Neuronal stem cell (in vitro differentiated cells): ENCODE measurements around the gene MAP3K7.

Experiments
- DNase-seq: peaks from one replicate; pipeline ENCODE4 v3.0.0-alpha.2; 2013; ENCODE audit warnings: low spot score
- H2AFZ ChIP-seq: one replicate; pipeline ENCODE4 v1.6.1; 2013; ENCODE audit warnings: mild to moderate bottlenecking, low read length, inconsistent platforms
- H2AK5ac ChIP-seq: 2 replicates; pipeline ENCODE4 v1.6.1; 2013; ENCODE audit warnings: low read depth, mild to moderate bottlenecking, inconsistent platforms, low read length, moderate library complexity, mixed read lengths
- H2BK120ac ChIP-seq: 2 replicates; pipeline ENCODE4 v1.6.1; 2013; ENCODE audit warnings: low read depth, mild to moderate bottlenecking, inconsistent platforms, low read length, moderate library complexity, mixed read lengths
- H2BK12ac ChIP-seq: one replicate; pipeline ENCODE4 v1.6.1; 2013; ENCODE audit warnings: low read length, inconsistent platforms
- H2BK15ac ChIP-seq: 2 replicates; pipeline ENCODE4 v1.6.1; 2013; ENCODE audit warnings: mild to moderate bottlenecking, low read length, inconsistent platforms, mixed read lengths
- H2BK5ac ChIP-seq: one replicate; pipeline ENCODE4 v1.6.1; 2013; ENCODE audit warnings: inconsistent platforms, mild to moderate bottlenecking, low read length, moderate library complexity
- H3K14ac ChIP-seq: one replicate; pipeline ENCODE4 v1.6.1; 2013; ENCODE audit warnings: low read length, inconsistent platforms
- H3K18ac ChIP-seq: 2 replicates; pipeline ENCODE4 v1.6.1; 2013; ENCODE audit warnings: low read length, inconsistent platforms
- H3K23ac ChIP-seq: 2 replicates; pipeline ENCODE4 v1.6.1; 2013; ENCODE audit warnings: low read depth, mild to moderate bottlenecking, mixed read lengths, low read length, inconsistent platforms; ENCODE audit not compliant: poor library complexity
- H3K27ac ChIP-seq: replicated peaks from 3 replicates; pipeline ENCODE4 v1.5.1; 2013; ENCODE audit warnings: low read length, inconsistent platforms
- H3K27me3 ChIP-seq, 3 experiments: 2 replicates each; pipeline ENCODE4 v1.6.1; 2013; ENCODE audit warnings: low read length in 3 of 3, mild to moderate bottlenecking in 2 of 3, inconsistent platforms in 1 of 3, low read depth in 1 of 3, mixed read lengths in 1 of 3, moderate library complexity in 1 of 3; ENCODE audit not compliant: control insufficient read depth in 3 of 3, insufficient read depth in 3 of 3
- H3K36me3 ChIP-seq, 2 donors: replicated peaks in 1 of 2; 2 replicates each; pipeline ENCODE4 v1.6.1; 2013; ENCODE audit warnings: low read length in 2 of 2; ENCODE audit not compliant: control insufficient read depth in 2 of 2, insufficient read depth in 2 of 2
- H3K4ac ChIP-seq: 2 replicates; pipeline ENCODE4 v1.6.1; 2013; ENCODE audit warnings: inconsistent platforms, mild to moderate bottlenecking, low read length, moderate library complexity
- H3K4me1 ChIP-seq, 2 donors: 1 replicate in 1 of 2; 2 replicates in 1 of 2; pipeline ENCODE4 v1.6.1; 2013; ENCODE audit warnings: low read length in 2 of 2, low read depth in 1 of 2; ENCODE audit not compliant: control insufficient read depth in 2 of 2, insufficient read depth in 1 of 2
- H3K4me2 ChIP-seq: one replicate; pipeline ENCODE4 v1.6.1; 2013; ENCODE audit warnings: mild to moderate bottlenecking, low read length, inconsistent platforms; ENCODE audit not compliant: insufficient read depth, poor library complexity, severe bottlenecking
- H3K4me3 ChIP-seq, 2 donors: 2 replicates each; pipeline ENCODE4 v1.5.1; 2013; ENCODE audit warnings: low read length in 2 of 2, mild to moderate bottlenecking in 2 of 2, inconsistent platforms in 1 of 2, moderate library complexity in 1 of 2
- H3K79me1 ChIP-seq: one replicate; pipeline ENCODE4 v1.6.1; 2013; ENCODE audit warnings: low read depth, mild to moderate bottlenecking, inconsistent platforms, low read length, moderate library complexity
- H3K9ac ChIP-seq: one replicate; pipeline ENCODE4 v1.6.1; 2013; ENCODE audit warnings: mild to moderate bottlenecking, low read depth, low read length, inconsistent platforms; ENCODE audit not compliant: poor library complexity
- H3K9me3 ChIP-seq, 2 donors: replicated peaks in 1 of 2; 2 replicates each; pipeline versions ENCODE3 to v1.6.1; 2013; ENCODE audit warnings: low read length in 2 of 2, mild to moderate bottlenecking in 2 of 2, inconsistent platforms in 1 of 2, low read depth in 1 of 2, mixed read lengths in 1 of 2, moderate library complexity in 1 of 2; ENCODE audit not compliant: control insufficient read depth in 2 of 2, insufficient read depth in 1 of 2
- H4K8ac ChIP-seq: one replicate; pipeline ENCODE4 v1.6.1; 2013; ENCODE audit warnings: low read depth, mild to moderate bottlenecking, inconsistent platforms, low read length, moderate library complexity
- H4K91ac ChIP-seq: one replicate; pipeline ENCODE4 v1.6.1; 2013; ENCODE audit warnings: low read length, low read depth, mild to moderate bottlenecking, inconsistent platforms; ENCODE audit not compliant: poor library complexity
- WGBS, 2 donors: extraction: QIAGEN DNeasy Blood & Tissue Kit; methylation state at CpG; one replicate each; pipeline ENCODE4 v1.1.7; 2013; ENCODE audit warnings: missing lambda C conversion rate in 2 of 2, mixed read lengths in 1 of 2; ENCODE audit not compliant: insufficient read length in 2 of 2, insufficient replicate concordance in 1 of 2; ENCODE audit errors: extremely low coverage in 2 of 2; 5-methylcytosine and 5-hydroxymethylcytosine counted together

The MAP3K7 gene

GRCh38 chr6:90557006-90557405 lies 29.9 kb downstream of the MAP3K7 start:
- Histone ChIP-seq H3K79me1 (no peaks in the 10 kb centered on the region), H2AFZ (no peak overlapping the region), H2BK120ac (no peak overlapping the region), H4K91ac (no peak overlapping the region), H3K14ac (no peak overlapping the region), H3K18ac (no peak overlapping the region), H3K27ac (no peak overlapping the region), H3K36me3 (peaks cover 8 to 96% of the 10 kb centered on the region in 2 donors), H4K8ac (no peak overlapping the region), H3K4ac (no peak overlapping the region), H3K23ac (no peak overlapping the region), H2BK5ac (no peak overlapping the region), H3K4me2 (no peak overlapping the region), H3K4me1 (no peaks in the 10 kb centered on the region), H2BK15ac (no peak overlapping the region), H3K27me3 (no peaks in the 10 kb centered on the region), H2BK12ac (no peak overlapping the region), H3K9ac (no peak overlapping the region), H3K4me3 (no peak overlapping the region), H2AK5ac (no peak overlapping the region), H3K9me3 (peaks cover 2 to 10% of the 10 kb centered on the region in 2 donors)
- no peak for DNase-seq
- no CpG with 5 or more reads among the region's 1 CpG for WGBS, 2 donors

- Histone ChIP-seq H3K14ac (no peak overlapping the region), H4K8ac (no peak overlapping the region), H2BK15ac (no peak overlapping the region), H3K23ac (no peak overlapping the region), H4K91ac (no peak overlapping the region), H3K9ac (no peak overlapping the region), H3K9me3 (no peaks in the 10 kb centered on the region), H3K27ac (no peak overlapping the region), H3K4me1 (no peaks in the 10 kb centered on the region), H2BK5ac (no peak overlapping the region), H3K27me3 (no peaks in the 10 kb centered on the region), H3K79me1 (no peaks in the 10 kb centered on the region), H3K4me2 (no peak overlapping the region), H2AK5ac (no peak overlapping the region), H2AFZ (no peak overlapping the region), H2BK120ac (no peak overlapping the region), H3K18ac (no peak overlapping the region), H3K4me3 (no peak overlapping the region), H3K36me3 (peaks cover 14 to 100% of the 10 kb centered on the region in 2 donors), H3K4ac (no peak overlapping the region), H2BK12ac (no peak overlapping the region)
- no CpG with 5 or more reads among the region's 2 CpGs for WGBS, 2 donors
- no peak for DNase-seq
These were observed 38.9 kb downstream of the MAP3K7 start for GRCh38 chr6:90547991-90548390.

- Histone ChIP-seq H3K79me1 (no peaks in the 10 kb centered on the region), H3K9me3 (no peaks in the 10 kb centered on the region), H3K23ac (no peak overlapping the region), H2AK5ac (no peak overlapping the region), H2BK120ac (no peak overlapping the region), H3K9ac (no peak overlapping the region), H2BK5ac (no peak overlapping the region), H3K27ac (no peak overlapping the region), H3K18ac (no peak overlapping the region), H3K4me1 (no peaks in the 10 kb centered on the region), H3K4ac (no peak overlapping the region), H2BK12ac (no peak overlapping the region), H2BK15ac (no peak overlapping the region), H3K36me3 (peaks cover 14 to 100% of the 10 kb centered on the region in 2 donors), H4K8ac (no peak overlapping the region), H3K14ac (no peak overlapping the region), H3K4me3 (no peak overlapping the region), H3K27me3 (no peaks in the 10 kb centered on the region), H4K91ac (no peak overlapping the region), H2AFZ (no peak overlapping the region), H3K4me2 (no peak overlapping the region)
- WGBS, 2 donors: no CpG with 5 or more reads among the region's 4 CpGs
- no peak for DNase-seq
These were observed 39.8 kb downstream of the MAP3K7 start for GRCh38 chr6:90547079-90547478.

- no peak overlapping the region for H3K4me2 ChIP-seq
- H2BK15ac ChIP-seq: no peak overlapping the region
- H3K4me3 ChIP-seq: no peak overlapping the region
- no peak overlapping the region for H4K91ac ChIP-seq
- no peak overlapping the region for H2BK120ac ChIP-seq
- WGBS, 2 donors: no CpG with 5 or more reads among the region's 3 CpGs
- no peak overlapping the region for H3K27ac ChIP-seq
- no peak overlapping the region for H2BK12ac ChIP-seq
- H2AK5ac ChIP-seq: no peak overlapping the region
- H3K14ac ChIP-seq: no peak overlapping the region
- H3K79me1 ChIP-seq: no peaks in the 10 kb centered on the region
- no peak overlapping the region for H2AFZ ChIP-seq
- H3K36me3 ChIP-seq: peaks cover 14 to 98% of the 10 kb centered on the region in 2 donors
- H3K4ac ChIP-seq: no peak overlapping the region
- H3K9me3 ChIP-seq: no peaks in the 10 kb centered on the region
- H3K27me3 ChIP-seq: no peaks in the 10 kb centered on the region
- H3K18ac ChIP-seq: no peak overlapping the region
- DNase-seq: no peak
- no peak overlapping the region for H3K23ac ChIP-seq
- no peak overlapping the region for H3K9ac ChIP-seq
- H2BK5ac ChIP-seq: no peak overlapping the region
- no peak overlapping the region for H4K8ac ChIP-seq
- no peaks in the 10 kb centered on the region for H3K4me1 ChIP-seq
These were observed 41.4 kb downstream of the MAP3K7 start for GRCh38 chr6:90545448-90545847.
